ENCODE data around the gene TAPT1.

DNA sequence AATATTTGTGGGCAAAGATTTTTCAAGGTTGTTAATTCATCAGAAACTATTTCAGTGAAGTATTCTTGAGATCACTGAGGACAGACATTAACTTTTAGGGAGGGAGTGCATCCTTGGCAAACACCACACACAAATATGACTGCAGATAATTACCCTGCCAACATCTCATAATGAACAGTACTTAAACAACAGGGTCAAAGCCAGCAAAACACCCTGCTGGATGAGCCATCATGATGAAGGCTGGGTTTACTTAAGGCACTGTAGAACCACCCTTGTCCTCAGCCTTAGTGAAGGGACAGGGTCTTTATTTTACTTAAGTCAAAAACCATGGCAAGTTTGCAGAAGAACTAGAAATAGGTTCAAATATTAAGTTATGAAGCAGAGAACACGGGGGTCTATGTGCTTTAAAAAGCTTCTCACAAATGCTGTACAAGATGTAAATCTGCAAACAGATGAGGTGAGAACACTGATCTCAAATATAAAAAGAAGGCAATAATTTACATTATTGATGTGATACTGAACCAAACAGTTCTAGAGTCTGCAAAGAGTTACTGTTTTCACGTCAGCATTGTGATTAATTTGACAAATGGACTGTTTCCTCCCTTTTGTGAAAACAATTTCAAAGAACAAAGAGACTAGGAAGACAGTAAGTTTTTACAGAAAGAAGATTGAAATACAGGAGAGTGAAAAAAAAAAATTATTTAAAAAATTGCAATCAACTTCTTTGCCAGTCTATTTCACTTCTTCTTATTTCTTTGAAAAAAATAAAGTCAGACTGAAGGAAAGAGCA lies 28.2 kb downstream of the TAPT1 start:
- TF ChIP-seq, protein P1, sequence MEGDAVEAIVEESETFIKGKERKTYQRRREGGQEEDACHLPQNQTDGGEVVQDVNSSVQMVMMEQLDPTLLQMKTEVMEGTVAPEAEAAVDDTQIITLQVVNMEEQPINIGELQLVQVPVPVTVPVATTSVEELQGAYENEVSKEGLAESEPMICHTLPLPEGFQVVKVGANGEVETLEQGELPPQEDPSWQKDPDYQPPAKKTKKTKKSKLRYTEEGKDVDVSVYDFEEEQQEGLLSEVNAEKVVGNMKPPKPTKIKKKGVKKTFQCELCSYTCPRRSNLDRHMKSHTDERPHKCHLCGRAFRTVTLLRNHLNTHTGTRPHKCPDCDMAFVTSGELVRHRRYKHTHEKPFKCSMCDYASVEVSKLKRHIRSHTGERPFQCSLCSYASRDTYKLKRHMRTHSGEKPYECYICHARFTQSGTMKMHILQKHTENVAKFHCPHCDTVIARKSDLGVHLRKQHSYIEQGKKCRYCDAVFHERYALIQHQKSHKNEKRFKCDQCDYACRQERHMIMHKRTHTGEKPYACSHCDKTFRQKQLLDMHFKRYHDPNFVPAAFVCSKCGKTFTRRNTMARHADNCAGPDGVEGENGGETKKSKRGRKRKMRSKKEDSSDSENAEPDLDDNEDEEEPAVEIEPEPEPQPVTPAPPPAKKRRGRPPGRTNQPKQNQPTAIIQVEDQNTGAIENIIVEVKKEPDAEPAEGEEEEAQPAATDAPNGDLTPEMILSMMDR (IDR thresholded peaks at IDR 0.05) = no peak
- TF ChIP-seq EZH2 (IDR thresholded peaks at IDR 0.05; ENCODE audit: borderline replicate concordance, insufficient read depth, low read depth, low read length, poor library complexity, severe bottlenecking) = no peak

Data from B cell (primary cell).